ENCODE results near the gene C1QBP.
A peak's percentile ranks its signal among the peaks of the same experiment; 100 is the strongest.
"Not testable (repeated sequence)": the region's sequence is repeated elsewhere in the genome, so short reads cannot be mapped to it uniquely, and the experiment has no call there.

The C1QBP gene

DNA sequence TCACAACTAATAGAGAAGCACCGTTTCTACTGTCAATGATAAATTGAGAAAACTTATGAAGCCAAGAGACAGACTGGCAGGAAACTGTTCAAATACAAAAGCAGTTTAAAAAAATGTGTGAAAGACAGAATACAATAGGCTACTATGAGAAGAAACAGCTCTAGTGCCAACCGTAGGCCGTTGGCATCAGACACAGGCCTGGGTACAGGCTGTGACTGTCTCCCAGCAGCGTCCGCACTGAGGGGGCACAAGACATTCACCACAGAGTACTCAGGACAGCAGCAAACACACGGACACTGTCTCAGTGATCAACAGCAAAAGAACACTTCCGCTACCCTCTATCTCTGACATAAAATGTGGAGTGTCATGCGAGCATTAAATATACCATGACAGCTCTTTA is 7.8 kb upstream of the C1QBP start:
- H3K27ac ChIP-seq: no peak overlapping the region

DNA sequence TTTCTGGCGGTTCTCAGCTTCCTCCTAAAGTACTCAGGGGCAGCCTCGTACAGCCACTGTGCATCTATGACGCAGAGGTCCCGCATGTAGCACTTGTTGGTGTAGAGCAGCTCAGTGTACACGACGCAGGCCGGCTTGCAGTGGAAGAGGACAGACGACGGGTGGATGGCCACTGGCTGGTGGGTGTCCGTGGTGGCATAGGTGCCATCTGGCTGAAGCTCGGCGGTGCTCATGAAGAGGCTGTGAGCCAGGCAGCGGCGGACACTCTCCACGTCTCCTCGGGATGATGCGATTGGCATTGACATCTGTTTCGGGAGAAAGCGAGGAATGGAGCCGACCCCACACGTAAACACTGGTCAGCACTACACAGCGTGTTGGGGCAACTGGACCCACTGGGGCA is 5.3 kb upstream of the C1QBP start:
- H3K27ac ChIP-seq: no peak overlapping the region
- TF ChIP-seq, protein P1, sequence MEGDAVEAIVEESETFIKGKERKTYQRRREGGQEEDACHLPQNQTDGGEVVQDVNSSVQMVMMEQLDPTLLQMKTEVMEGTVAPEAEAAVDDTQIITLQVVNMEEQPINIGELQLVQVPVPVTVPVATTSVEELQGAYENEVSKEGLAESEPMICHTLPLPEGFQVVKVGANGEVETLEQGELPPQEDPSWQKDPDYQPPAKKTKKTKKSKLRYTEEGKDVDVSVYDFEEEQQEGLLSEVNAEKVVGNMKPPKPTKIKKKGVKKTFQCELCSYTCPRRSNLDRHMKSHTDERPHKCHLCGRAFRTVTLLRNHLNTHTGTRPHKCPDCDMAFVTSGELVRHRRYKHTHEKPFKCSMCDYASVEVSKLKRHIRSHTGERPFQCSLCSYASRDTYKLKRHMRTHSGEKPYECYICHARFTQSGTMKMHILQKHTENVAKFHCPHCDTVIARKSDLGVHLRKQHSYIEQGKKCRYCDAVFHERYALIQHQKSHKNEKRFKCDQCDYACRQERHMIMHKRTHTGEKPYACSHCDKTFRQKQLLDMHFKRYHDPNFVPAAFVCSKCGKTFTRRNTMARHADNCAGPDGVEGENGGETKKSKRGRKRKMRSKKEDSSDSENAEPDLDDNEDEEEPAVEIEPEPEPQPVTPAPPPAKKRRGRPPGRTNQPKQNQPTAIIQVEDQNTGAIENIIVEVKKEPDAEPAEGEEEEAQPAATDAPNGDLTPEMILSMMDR (conservative IDR thresholded peaks at IDR 0.05): no peak

More for the DNA sequence above, 7.8 kb upstream of the C1QBP start:
- TF ChIP-seq, protein P1 (conservative IDR thresholded peaks at IDR 0.05): no peak

DNA sequence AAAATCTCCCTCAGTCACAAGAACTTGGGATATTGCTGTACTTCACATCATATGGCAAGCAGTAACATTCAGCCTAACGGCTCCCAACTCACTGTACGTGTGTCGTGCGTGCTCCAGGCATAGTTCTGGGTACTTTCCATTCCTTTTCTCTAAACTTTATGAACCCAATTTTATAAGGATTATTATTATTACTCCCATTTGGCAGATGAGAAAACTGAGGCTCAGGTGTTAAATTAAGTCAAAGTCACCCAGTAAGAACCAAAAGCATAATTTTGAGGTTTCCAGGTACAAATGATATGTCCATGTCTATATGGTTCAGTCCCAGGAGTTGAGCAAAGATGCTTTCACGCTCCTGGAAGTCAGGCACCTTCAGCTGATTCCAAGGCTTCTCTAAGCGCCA is 4.8 kb upstream of the C1QBP start:
- H3K27ac ChIP-seq: no peak overlapping the region
- TF ChIP-seq, protein P1 (conservative IDR thresholded peaks at IDR 0.05): no peak

DNA sequence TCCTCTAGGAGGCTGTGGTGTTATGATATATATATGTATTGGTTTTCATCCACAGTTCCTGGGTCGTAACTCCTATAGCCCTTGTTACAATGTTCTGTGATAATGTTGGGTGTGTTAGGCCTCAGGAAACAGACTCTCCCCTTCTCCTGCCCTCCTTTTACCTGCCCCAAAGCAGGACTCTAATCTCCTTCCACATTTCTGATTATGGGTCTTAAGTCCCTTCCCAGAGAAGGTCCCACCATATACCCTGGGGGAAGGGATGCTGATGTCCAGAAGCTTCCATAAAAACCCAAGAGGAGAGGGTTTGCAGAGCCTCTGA is 450 bp upstream of the C1QBP start:
- H3K27ac ChIP-seq: peak overlapping the region; percentile 80

DNA sequence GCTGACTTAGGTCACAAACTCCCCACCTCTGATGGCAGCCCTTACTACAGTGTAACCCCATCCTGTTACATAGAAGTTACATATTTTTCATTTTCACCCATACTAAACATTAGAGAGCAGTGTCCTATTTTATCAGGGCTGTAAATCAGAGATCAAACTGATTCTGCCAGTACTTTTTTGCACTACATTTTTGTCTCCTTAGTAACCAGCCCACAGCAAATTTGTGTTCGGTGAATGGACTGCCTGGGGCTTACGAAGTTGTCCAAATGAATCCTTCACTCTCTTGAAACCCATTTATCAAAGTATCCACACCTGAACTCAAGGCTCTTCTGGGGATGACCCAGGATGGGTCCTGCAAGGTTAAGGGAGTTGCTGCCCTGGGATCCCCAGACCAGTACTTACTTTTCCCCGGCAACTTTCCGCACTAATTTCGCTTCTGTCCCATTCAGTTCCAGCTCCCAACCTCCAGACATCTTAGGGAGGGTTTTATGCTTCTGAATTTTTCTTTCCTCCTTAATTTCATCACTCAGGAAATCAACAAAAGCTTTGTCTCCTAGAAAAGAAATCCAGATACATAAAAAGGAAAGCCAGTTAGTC is 1.1 kb downstream of the C1QBP start:
- TF ChIP-seq, protein P1 (conservative IDR thresholded peaks at IDR 0.05): no peak
- H3K27ac ChIP-seq: peak overlapping the region; percentile 80

More for the DNA sequence above, 450 bp upstream of the C1QBP start:
- TF ChIP-seq, protein P1 (conservative IDR thresholded peaks at IDR 0.05): no peak; the same call in 1 of the 2 replicates

DNA sequence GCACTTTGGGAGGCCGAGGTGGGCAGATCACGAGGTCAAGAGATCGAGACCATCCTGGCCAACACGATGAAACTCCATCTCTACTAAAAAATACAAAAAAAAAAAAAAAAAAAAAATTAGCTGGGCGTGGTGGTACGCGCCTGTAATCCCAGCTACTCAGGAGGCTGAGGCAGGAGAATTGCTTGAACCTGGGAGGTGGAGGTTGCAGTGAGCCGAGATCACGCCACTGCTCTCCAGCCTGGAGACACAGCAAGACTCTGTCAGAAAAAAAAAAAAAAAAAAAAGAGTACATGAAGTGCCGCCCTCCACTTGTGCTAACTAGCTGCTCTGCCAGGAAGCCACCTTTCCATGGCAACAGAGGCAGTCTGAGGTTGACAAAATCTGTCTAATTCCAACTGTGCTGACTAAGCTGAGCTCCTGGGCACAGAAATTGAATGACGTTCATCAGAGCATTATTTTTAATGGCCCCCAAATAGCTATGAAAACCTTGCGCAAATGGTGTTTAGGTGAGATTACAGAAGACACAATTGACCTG is 3.1 kb downstream of the C1QBP start:
- not testable (repeated sequence) for H3K27ac ChIP-seq

DNA sequence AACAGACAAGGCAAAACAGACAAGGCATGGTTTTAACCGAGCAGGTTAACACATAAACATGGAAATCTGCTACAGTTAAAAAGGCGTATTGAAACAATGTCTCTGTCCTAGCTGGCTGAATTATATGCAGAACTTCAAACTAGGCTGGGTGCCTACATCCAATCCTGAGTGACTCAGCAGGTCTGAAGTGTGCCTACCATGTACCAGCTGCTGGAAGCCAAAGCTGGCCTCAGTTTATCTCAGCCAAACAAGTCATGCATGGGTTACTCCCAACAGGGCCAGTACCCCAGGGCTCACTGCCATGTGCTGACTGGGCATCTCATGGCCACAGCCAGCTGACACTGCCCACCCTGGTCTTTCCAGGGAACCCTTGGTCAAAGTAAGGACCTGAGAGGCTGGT is 4.0 kb downstream of the C1QBP start:
- H3K27ac ChIP-seq: no peak overlapping the region
- TF ChIP-seq, protein P1 (conservative IDR thresholded peaks at IDR 0.05): no peak

DNA sequence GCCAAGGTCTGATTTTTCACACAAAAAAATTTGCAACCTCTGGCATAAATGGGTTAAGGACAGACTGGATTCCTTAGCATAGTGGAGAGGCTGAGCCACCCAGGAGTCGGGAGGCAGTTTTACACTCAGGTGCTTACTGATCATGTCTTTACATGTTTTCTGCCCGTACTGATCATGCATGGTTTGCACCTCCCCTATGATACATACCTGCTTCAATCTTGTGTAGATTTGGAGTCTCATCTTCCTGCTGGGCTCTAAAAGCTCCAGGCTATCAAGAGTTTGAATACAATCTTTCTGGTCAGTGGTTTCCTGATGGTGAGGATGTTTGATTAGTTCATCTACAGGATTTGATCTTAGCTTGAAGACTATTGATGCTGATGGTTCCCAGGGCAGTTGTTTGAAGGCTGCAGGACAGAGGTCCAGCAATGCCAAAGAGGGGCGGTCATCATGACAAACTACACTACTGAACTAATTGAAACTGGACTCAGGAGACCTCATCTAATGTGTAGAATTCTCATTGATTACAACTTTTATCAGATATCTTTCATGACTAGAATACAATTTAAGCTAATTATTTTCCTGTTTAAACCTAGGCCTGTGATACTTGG is 6.9 kb downstream of the C1QBP start:
- TF ChIP-seq, protein P1 (conservative IDR thresholded peaks at IDR 0.05): no peak
- H3K27ac ChIP-seq: no peak overlapping the region

Data from VCaP (cell line).